Prostate gland (tissue), 2 donors: ENCODE results near the gene COTL1. TPM values are rescaled to one million over a fixed set of nuclear protein-coding genes. Genes with fewer than 3 reads are reported as not detected.

Experiments
- DNase-seq: peaks from one replicate; pipeline ENCODE4 v3.0.0-alpha.2; 2019; ENCODE audit warnings: low spot score
- H3K27ac ChIP-seq, 2 donors: fragments of 200-600 bp; sonication (generic); 2 replicates each; pipeline ENCODE4 v1.5.1; 2017 to 2019
- H3K27me3 ChIP-seq: fragments of 200-600 bp; sonication (generic); replicated peaks from 2 replicates; pipeline ENCODE4 v1.5.1; 2019; ENCODE audit not compliant: insufficient read depth
- H3K36me3 ChIP-seq, 2 donors: fragments of 200-600 bp; sonication (generic); 1 replicate in 1 of 2; 2 replicates in 1 of 2; pipeline versions ENCODE4 v1.5.1 to v1.8.1; 2017 to 2019
- H3K4me1 ChIP-seq: fragments of 200-600 bp; sonication (generic); replicated peaks from 2 replicates; pipeline ENCODE4 v1.5.1; 2019
- H3K4me3 ChIP-seq, 2 donors: fragments of 200-600 bp; sonication (generic); 2 replicates each; pipeline ENCODE4 v1.5.1; 2017 to 2019
- H3K9me3 ChIP-seq: fragments of 200-600 bp; sonication (generic); 2 replicates; pipeline ENCODE4 v1.5.1; 2017
- CTCF ChIP-seq, 4 experiments: fragments of 200-600 bp in 2 of 4; fragments of 450-650 bp in 2 of 4; sonication (generic) in 2 of 4; IDR thresholded peaks; 1 replicate in 3 of 4; 2 replicates in 1 of 4; pipeline ENCODE4 v1.5.1; 2016 to 2019; ENCODE audit warnings: antibody characterized with exemption in 4 of 4, mild to moderate bottlenecking in 2 of 4, moderate library complexity in 2 of 4
- POLR2A ChIP-seq: fragments of 450-650 bp; IDR thresholded peaks from one replicate; pipeline ENCODE4 v1.6.1; 2016; ENCODE audit warnings: antibody characterized with exemption, mild to moderate bottlenecking
- POLR2AphosphoS5 ChIP-seq: sonication (generic); formaldehyde crosslinking; IDR thresholded peaks from one replicate; pipeline ENCODE4 v1.6.1; 2017; ENCODE audit warnings: antibody characterized with exemption
- WGBS: methylation state at CpG from one replicate; pipeline ENCODE4 v1.1.5; 2018; 5-methylcytosine and 5-hydroxymethylcytosine counted together
- intact Hi-C: fragments of 100-400 bp; cut with DNase I; formaldehyde crosslinking; loops from one replicate; pipeline ENCODE4 v1.14.2; 2022
- total RNA-seq, 2 donors: library from RNA; depleted of rRNA; stranded (reverse); fragments of >200 nt; gene quantifications; one replicate each; pipeline ENCODE4 v1.1.0, GENCODE V29; 2016

The COTL1 gene
- total RNA-seq, 2 donors from 2014 or later, result 46.8 to 110 TPM

- no peak overlapping the region for H3K4me3 ChIP-seq
- no peaks in the 10 kb centered on the region for H3K4me1 ChIP-seq
- no peaks in the 10 kb centered on the region for H3K9me3 ChIP-seq
- intact Hi-C loops, result no loop called here
- WGBS, result 54% methylated on average over 6 of the region's 6 CpGs
- TF ChIP-seq POLR2A (no peak), CTCF (IDR thresholded peaks at IDR 0.05) (no peak), POLR2AphosphoS5 (no peak)
- no peak overlapping the region for H3K27ac ChIP-seq
- no peaks in the 10 kb centered on the region for H3K27me3 ChIP-seq
- no peak for DNase-seq
- H3K36me3 ChIP-seq, result no peaks in the 10 kb centered on the region
These were observed 60.8 kb downstream of the COTL1 start for GRCh38 chr16:84557059-84557458.

GRCh38 chr16:84555418-84556196 lies 62.3 kb downstream of the COTL1 start:
- Histone ChIP-seq H3K9me3 (no peaks in the 10 kb centered on the region), H3K36me3 (no peaks in the 10 kb centered on the region), H3K27ac (no peak overlapping the region), H3K4me1 (no peaks in the 10 kb centered on the region), H3K4me3 (no peak overlapping the region), H3K27me3 (no peaks in the 10 kb centered on the region)
- TF ChIP-seq CTCF (IDR thresholded peaks at IDR 0.05), result no peak
- no peak for TF ChIP-seq POLR2A
- TF ChIP-seq POLR2AphosphoS5, result no peak
- intact Hi-C loops, result no loop called here
- 45% methylated on average over 19 of the region's 19 CpGs for WGBS
- no peak for DNase-seq

GRCh38 chr16:84554627-84555328 lies 63.1 kb downstream of the COTL1 start:
- no peak for DNase-seq
- Histone ChIP-seq H3K27me3 (no peaks in the 10 kb centered on the region), H3K4me1 (no peaks in the 10 kb centered on the region), H3K4me3 (no peak overlapping the region), H3K36me3 (no peaks in the 10 kb centered on the region), H3K9me3 (no peaks in the 10 kb centered on the region), H3K27ac (no peak overlapping the region)
- TF ChIP-seq POLR2AphosphoS5 (no peak), POLR2A (no peak)
- WGBS, result 92% methylated on average over 11 of the region's 11 CpGs
- intact Hi-C loops, result no loop called here

GRCh38 chr16:84553873-84554399 lies 63.9 kb downstream of the COTL1 start:
- TF ChIP-seq POLR2A (no peak), CTCF (IDR thresholded peaks at IDR 0.05) (no peak), POLR2AphosphoS5 (no peak)
- Histone ChIP-seq H3K27ac (no peak overlapping the region), H3K36me3 (no peaks in the 10 kb centered on the region), H3K27me3 (no peaks in the 10 kb centered on the region), H3K9me3 (no peaks in the 10 kb centered on the region), H3K4me3 (no peak overlapping the region), H3K4me1 (no peaks in the 10 kb centered on the region)
- WGBS, result 88% methylated on average over 11 of the region's 11 CpGs
- intact Hi-C loops, result no loop called here
- no peak for DNase-seq

- intact Hi-C loops, result no loop called here
- H3K9me3 ChIP-seq, result no peaks in the 10 kb centered on the region
- TF ChIP-seq POLR2AphosphoS5 (no peak), POLR2A (no peak), CTCF (IDR thresholded peaks at IDR 0.05) (no peak)
- H3K4me3 ChIP-seq, result no peak overlapping the region
- H3K36me3 ChIP-seq, result no peaks in the 10 kb centered on the region
- no peak for DNase-seq
- H3K27ac ChIP-seq, result no peak overlapping the region
- no peaks in the 10 kb centered on the region for H3K4me1 ChIP-seq
- WGBS, result 59% methylated on average over 4 of the region's 4 CpGs
- no peaks in the 10 kb centered on the region for H3K27me3 ChIP-seq
These were observed 65.7 kb downstream of the COTL1 start for GRCh38 chr16:84552135-84552534.
